NCI-H82 treated with DMSO at 0.1 percent for 48 hours (cell line): ENCODE measurements around the gene USP24.
"Not testable (repeated sequence)": the region's sequence is repeated elsewhere in the genome, so short reads cannot be mapped to it uniquely, and the experiment has no call there.

ENCODE experiments used
- DNase-seq: peaks from one replicate; lab custom pipeline; 2025; ENCODE audit not compliant: unreplicated experiment; lab: John Stamatoyannopoulos, UW

USP24 gene

GRCh38 chr1:55040083-55040932 is 174.9 kb downstream of the USP24 start:
- no peak for DNase-seq

GRCh38 chr1:55039342-55040082 is 175.7 kb downstream of the USP24 start, which contains the start of gene PCSK9:
TSS of gene PCSK9 (plus strand) at chr1:55039548. CDS start at chr1:55039838, 290 bp downstream.
- no peak for DNase-seq

- no peak for DNase-seq
Observed at GRCh38 chr1:55038974-55039341, 176.2 kb downstream of the USP24 start.

GRCh38 chr1:55038552-55038838 is 176.7 kb downstream of the USP24 start:
- DNase-seq, result no peak

GRCh38 chr1:55037733-55038551 is 177.2 kb downstream of the USP24 start:
- no peak for DNase-seq

- no peak for DNase-seq
Observed at GRCh38 chr1:55035904-55036303, 179.3 kb downstream of the USP24 start.

- no peak for DNase-seq
Observed at GRCh38 chr1:55034476-55035133, 180.6 kb downstream of the USP24 start.

- DNase-seq, result no peak
Observed at GRCh38 chr1:55033265-55033614, 181.9 kb downstream of the USP24 start.

GRCh38 chr1:55031098-55031497 is 184.1 kb downstream of the USP24 start:
- DNase-seq, result not testable (repeated sequence)

- DNase-seq, result not testable (repeated sequence)
Observed at GRCh38 chr1:55026682-55027081, 188.5 kb downstream of the USP24 start.

GRCh38 chr1:55024163-55024562 is 191.0 kb downstream of the USP24 start:
- DNase-seq, result not testable (repeated sequence)

- peak; percentile 66 for DNase-seq
Observed at GRCh38 chr1:55021942-55022546, 193.1 kb downstream of the USP24 start.

- DNase-seq, result no peak
Observed at GRCh38 chr1:55018395-55018794, 196.8 kb downstream of the USP24 start.
